SK-N-SH treated with all-trans-retinoic acid at 6 μM for 48 hours (cell line): ENCODE data around the gene SLC24A4.

Experiments used
- BACH2 ChIP-seq: fragments of 250-450 bp; sonication (Bioruptor Pico); IDR thresholded peaks from 2 replicates; pipeline ENCODE4 v1.9.0; 2021; ENCODE audit warnings: mild to moderate bottlenecking, borderline replicate concordance
- CSDC2 ChIP-seq: fragments of 250-450 bp; sonication (Bioruptor Pico); IDR thresholded peaks from 2 replicates; pipeline ENCODE4 v1.5.0; 2020; ENCODE audit warnings: mild to moderate bottlenecking, moderate library complexity
- GLIS3 ChIP-seq: fragments of 250-450 bp; sonication (Bioruptor Pico); IDR thresholded peaks from 2 replicates; pipeline ENCODE4 v1.5.0; 2020; ENCODE audit warnings: mild to moderate bottlenecking, moderate library complexity
- OSR1 ChIP-seq: fragments of 250-450 bp; sonication (Bioruptor Pico); IDR thresholded peaks from 2 replicates; pipeline ENCODE4 v1.8.0; 2022; ENCODE audit warnings: moderate library complexity, mild to moderate bottlenecking, inconsistent platforms
- SNAI2 ChIP-seq: fragments of 250-450 bp; sonication (Bioruptor Pico); IDR thresholded peaks from 2 replicates; pipeline ENCODE4 v1.5.0; 2020; ENCODE audit warnings: mild to moderate bottlenecking, moderate library complexity
- TCF4 ChIP-seq: fragments of 250-450 bp; sonication (Bioruptor Pico); IDR thresholded peaks from 2 replicates; pipeline ENCODE4 v1.8.0; 2021; ENCODE audit warnings: mild to moderate bottlenecking, moderate library complexity, borderline replicate concordance
- ZC3H10 ChIP-seq: fragments of 250-450 bp; sonication (Bioruptor Pico); IDR thresholded peaks from 2 replicates; pipeline ENCODE4 v1.5.1; 2021; ENCODE audit warnings: mild to moderate bottlenecking, moderate library complexity
- ZFP30 ChIP-seq: fragments of 450-650 bp; formaldehyde crosslinking; IDR thresholded peaks from 2 replicates; pipeline ENCODE4 v1.5.0; 2022; ENCODE audit warnings: mild to moderate bottlenecking, moderate library complexity
- ZNF70 ChIP-seq: fragments of 450-650 bp; formaldehyde crosslinking; IDR thresholded peaks from 2 replicates; pipeline ENCODE4 v1.5.0; 2020; ENCODE audit warnings: mild to moderate bottlenecking, moderate library complexity
- ZNF8 ChIP-seq: fragments of 450-650 bp; formaldehyde crosslinking; IDR thresholded peaks from 2 replicates; pipeline ENCODE4 v1.5.0; 2020; ENCODE audit warnings: mild to moderate bottlenecking, moderate library complexity
- TF ChIP-seq, protein P1 (sequence below): fragments of 250-450 bp; sonication (Bioruptor Pico); IDR thresholded peaks from 2 replicates; pipeline ENCODE4 v1.5.1; 2020; ENCODE audit warnings: low read depth, mild to moderate bottlenecking, moderate library complexity
- TF ChIP-seq, protein P2 (sequence below): fragments of 250-450 bp; sonication (Bioruptor Pico); IDR thresholded peaks from 2 replicates; pipeline ENCODE4 v1.8.0; 2020; ENCODE audit warnings: mild to moderate bottlenecking, moderate library complexity, borderline replicate concordance
- TF ChIP-seq, protein P3 (sequence below): fragments of 250-450 bp; sonication (Bioruptor Pico); IDR thresholded peaks from 2 replicates; pipeline ENCODE4 v1.5.0; 2020; ENCODE audit warnings: mild to moderate bottlenecking, moderate library complexity

DNA sequence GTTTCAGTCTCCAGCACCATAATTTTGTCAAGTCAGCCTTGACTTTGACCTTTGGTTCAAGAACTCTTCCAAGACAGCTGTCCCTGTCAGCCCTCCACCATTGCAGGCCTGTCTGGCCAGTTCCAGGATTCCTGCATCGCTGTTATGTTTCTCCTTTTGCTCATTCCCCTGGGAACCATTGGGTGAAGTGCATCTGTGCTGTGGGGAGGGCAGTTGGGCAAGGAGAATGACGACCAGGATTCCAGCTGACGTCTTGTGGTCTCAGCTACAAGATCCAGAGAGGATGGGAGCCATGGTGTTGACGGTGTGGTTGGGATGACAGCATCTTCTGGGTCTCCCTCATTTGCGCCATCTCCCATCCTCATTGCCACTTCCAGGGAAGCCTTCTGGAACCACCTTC lies 45.9 kb upstream of the SLC24A4 start:
- TF ChIP-seq, protein P1, sequence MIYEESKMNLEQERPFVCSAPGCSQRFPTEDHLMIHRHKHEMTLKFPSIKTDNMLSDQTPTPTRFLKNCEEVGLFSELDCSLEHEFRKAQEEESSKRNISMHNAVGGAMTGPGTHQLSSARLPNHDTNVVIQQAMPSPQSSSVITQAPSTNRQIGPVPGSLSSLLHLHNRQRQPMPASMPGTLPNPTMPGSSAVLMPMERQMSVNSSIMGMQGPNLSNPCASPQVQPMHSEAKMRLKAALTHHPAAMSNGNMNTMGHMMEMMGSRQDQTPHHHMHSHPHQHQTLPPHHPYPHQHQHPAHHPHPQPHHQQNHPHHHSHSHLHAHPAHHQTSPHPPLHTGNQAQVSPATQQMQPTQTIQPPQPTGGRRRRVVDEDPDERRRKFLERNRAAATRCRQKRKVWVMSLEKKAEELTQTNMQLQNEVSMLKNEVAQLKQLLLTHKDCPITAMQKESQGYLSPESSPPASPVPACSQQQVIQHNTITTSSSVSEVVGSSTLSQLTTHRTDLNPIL, result no peak
- no peak for TF ChIP-seq TCF4 (CRISPR knock-in tag)
- TF ChIP-seq, protein P2, sequence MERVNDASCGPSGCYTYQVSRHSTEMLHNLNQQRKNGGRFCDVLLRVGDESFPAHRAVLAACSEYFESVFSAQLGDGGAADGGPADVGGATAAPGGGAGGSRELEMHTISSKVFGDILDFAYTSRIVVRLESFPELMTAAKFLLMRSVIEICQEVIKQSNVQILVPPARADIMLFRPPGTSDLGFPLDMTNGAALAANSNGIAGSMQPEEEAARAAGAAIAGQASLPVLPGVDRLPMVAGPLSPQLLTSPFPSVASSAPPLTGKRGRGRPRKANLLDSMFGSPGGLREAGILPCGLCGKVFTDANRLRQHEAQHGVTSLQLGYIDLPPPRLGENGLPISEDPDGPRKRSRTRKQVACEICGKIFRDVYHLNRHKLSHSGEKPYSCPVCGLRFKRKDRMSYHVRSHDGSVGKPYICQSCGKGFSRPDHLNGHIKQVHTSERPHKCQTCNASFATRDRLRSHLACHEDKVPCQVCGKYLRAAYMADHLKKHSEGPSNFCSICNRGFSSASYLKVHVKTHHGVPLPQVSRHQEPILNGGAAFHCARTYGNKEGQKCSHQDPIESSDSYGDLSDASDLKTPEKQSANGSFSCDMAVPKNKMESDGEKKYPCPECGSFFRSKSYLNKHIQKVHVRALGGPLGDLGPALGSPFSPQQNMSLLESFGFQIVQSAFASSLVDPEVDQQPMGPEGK (CRISPR knock-in tag), result no peak
- TF ChIP-seq ZFP30, result no peak
- no peak for TF ChIP-seq OSR1 (CRISPR knock-in tag)
- TF ChIP-seq, protein P3, sequence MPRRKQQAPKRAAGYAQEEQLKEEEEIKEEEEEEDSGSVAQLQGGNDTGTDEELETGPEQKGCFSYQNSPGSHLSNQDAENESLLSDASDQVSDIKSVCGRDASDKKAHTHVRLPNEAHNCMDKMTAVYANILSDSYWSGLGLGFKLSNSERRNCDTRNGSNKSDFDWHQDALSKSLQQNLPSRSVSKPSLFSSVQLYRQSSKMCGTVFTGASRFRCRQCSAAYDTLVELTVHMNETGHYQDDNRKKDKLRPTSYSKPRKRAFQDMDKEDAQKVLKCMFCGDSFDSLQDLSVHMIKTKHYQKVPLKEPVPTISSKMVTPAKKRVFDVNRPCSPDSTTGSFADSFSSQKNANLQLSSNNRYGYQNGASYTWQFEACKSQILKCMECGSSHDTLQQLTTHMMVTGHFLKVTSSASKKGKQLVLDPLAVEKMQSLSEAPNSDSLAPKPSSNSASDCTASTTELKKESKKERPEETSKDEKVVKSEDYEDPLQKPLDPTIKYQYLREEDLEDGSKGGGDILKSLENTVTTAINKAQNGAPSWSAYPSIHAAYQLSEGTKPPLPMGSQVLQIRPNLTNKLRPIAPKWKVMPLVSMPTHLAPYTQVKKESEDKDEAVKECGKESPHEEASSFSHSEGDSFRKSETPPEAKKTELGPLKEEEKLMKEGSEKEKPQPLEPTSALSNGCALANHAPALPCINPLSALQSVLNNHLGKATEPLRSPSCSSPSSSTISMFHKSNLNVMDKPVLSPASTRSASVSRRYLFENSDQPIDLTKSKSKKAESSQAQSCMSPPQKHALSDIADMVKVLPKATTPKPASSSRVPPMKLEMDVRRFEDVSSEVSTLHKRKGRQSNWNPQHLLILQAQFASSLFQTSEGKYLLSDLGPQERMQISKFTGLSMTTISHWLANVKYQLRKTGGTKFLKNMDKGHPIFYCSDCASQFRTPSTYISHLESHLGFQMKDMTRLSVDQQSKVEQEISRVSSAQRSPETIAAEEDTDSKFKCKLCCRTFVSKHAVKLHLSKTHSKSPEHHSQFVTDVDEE (CRISPR knock-in tag), result no peak
- no peak for TF ChIP-seq ZNF8
- TF ChIP-seq ZC3H10 (CRISPR knock-in tag), result no peak
- no peak for TF ChIP-seq GLIS3 (CRISPR knock-in tag)
- TF ChIP-seq ZNF70 (CRISPR knock-in tag), result no peak
- TF ChIP-seq BACH2 (CRISPR knock-in tag), result no peak
- TF ChIP-seq SNAI2 (CRISPR knock-in tag), result no peak
- TF ChIP-seq CSDC2 (CRISPR knock-in tag), result no peak
